GM19238 (cell line): Measurements from ENCODE around the gene CIAO3.

Source experiments
- DNase-seq: peaks from one replicate; pipeline ENCODE4 v3.0.0; 2011; ENCODE audit warnings: low spot score; ENCODE audit not compliant: insufficient read length

The CIAO3 gene

GRCh38 chr16:740764-741505 lies at the start of gene CIAO3:
Gene CIAO3 (minus strand): TSS chr16:740997. CDS start chr16:740985, 12 bp downstream.
- DNase-seq, result peak; percentile 97

- DNase-seq, result no peak
Observed at GRCh38 chr16:790086-790485, 49.3 kb upstream of the CIAO3 start.

- no peak for DNase-seq
Observed at GRCh38 chr16:789191-789850, 48.5 kb upstream of the CIAO3 start.

GRCh38 chr16:788399-789126 lies 47.8 kb upstream of the CIAO3 start, which contains the start of gene CHTF18:
Gene CHTF18 (plus strand): TSS chr16:788620. CDS start chr16:788685, 65 bp downstream.
- peak; percentile 100 for DNase-seq

GRCh38 chr16:787978-788398 lies 47.2 kb upstream of the CIAO3 start, which contains the start of gene RPUSD1:
Gene RPUSD1 (minus strand): TSS chr16:788381. CDS start chr16:787737, 644 bp downstream.
- DNase-seq, result no peak

GRCh38 chr16:787321-787966 lies 46.6 kb upstream of the CIAO3 start:
- no peak for DNase-seq

- peak; percentile 63 for DNase-seq
Observed at GRCh38 chr16:785563-786535, 45.1 kb upstream of the CIAO3 start.

GRCh38 chr16:784431-784830 lies 43.6 kb upstream of the CIAO3 start:
- DNase-seq, result no peak

GRCh38 chr16:783404-784161 lies 42.8 kb upstream of the CIAO3 start:
- DNase-seq, result no peak

GRCh38 chr16:782766-783403 lies 42.1 kb upstream of the CIAO3 start:
- no peak for DNase-seq

GRCh38 chr16:782258-782657 lies 41.5 kb upstream of the CIAO3 start:
- no peak for DNase-seq

GRCh38 chr16:781346-782010 lies 40.7 kb upstream of the CIAO3 start:
- no peak for DNase-seq

- no peak for DNase-seq
Observed at GRCh38 chr16:780296-780695, 39.5 kb upstream of the CIAO3 start.

GRCh38 chr16:779561-779960 lies 38.8 kb upstream of the CIAO3 start:
- no peak for DNase-seq

- DNase-seq, result no peak
Observed at GRCh38 chr16:778909-779527, 38.2 kb upstream of the CIAO3 start.

GRCh38 chr16:778447-778846 lies 37.6 kb upstream of the CIAO3 start:
- no peak for DNase-seq

- DNase-seq, result no peak
Observed at GRCh38 chr16:777826-778225, 37.0 kb upstream of the CIAO3 start.

GRCh38 chr16:776824-777223 lies 36.0 kb upstream of the CIAO3 start:
- no peak for DNase-seq
